HCT116 (cell line): ENCODE results near the gene DHRS7B.

ENCODE experiments used
- CEBPB ChIP-seq: IDR thresholded peaks from 2 replicates; pipeline ENCODE4 v1.6.1; 2012; ENCODE audit warnings: low read depth
- JUND ChIP-seq: IDR thresholded peaks from 2 replicates; pipeline ENCODE4 v1.6.1; 2012
- POLR2A ChIP-seq: IDR thresholded peaks from 2 replicates; pipeline ENCODE4 v1.7.0; 2011; ENCODE audit warnings: borderline replicate concordance; ENCODE audit not compliant: insufficient read depth, insufficient read length; ENCODE audit errors: extremely low read depth
- POLR2AphosphoS5 ChIP-seq: IDR thresholded peaks from 2 replicates; pipeline ENCODE4 v1.6.1; 2011; ENCODE audit warnings: mild to moderate bottlenecking, low read depth, low read length, moderate library complexity
- RAD21 ChIP-seq: IDR thresholded peaks from 2 replicates; pipeline ENCODE4 v1.6.1; 2012; ENCODE audit warnings: low read depth, mild to moderate bottlenecking
- SIN3A ChIP-seq: IDR thresholded peaks from 2 replicates; pipeline ENCODE4 v1.6.1; 2012; ENCODE audit warnings: low read depth
- SP1 ChIP-seq: IDR thresholded peaks from 2 replicates; pipeline ENCODE4 v1.6.1; 2012; ENCODE audit warnings: low read depth
- SRF ChIP-seq: IDR thresholded peaks from 2 replicates; pipeline ENCODE4 v1.6.1; 2012; ENCODE audit warnings: low read depth
- ZNF274 ChIP-seq: fragments of 200-500 bp; sonication (Bioruptor generic); IDR thresholded peaks from 2 replicates; pipeline ENCODE4 v1.6.1; 2014; ENCODE audit warnings: mild to moderate bottlenecking, low read depth, low read length, inconsistent platforms
- TF ChIP-seq, protein P1 (sequence below), 3 experiments: fragments of 200-600 bp in 1 of 3; sonication (generic) in 1 of 3; IDR thresholded peaks in 2 of 3; conservative IDR thresholded peaks in 1 of 3; 2 replicates each; pipeline ENCODE4 v1.5.1; 2012 to 2017; ENCODE audit warnings: low read depth in 2 of 3, low read length in 2 of 3, antibody characterized with exemption in 1 of 3, borderline replicate concordance in 1 of 3, control low read depth in 1 of 3, mild to moderate bottlenecking in 1 of 3, mixed read lengths in 1 of 3, mixed run types in 1 of 3, moderate library complexity in 1 of 3; ENCODE audit not compliant: insufficient read depth in 1 of 3
- TF ChIP-seq, protein P2 (sequence below): IDR thresholded peaks from 2 replicates; pipeline ENCODE4 v1.6.1; 2012
- TF ChIP-seq, protein P3 (sequence below): IDR thresholded peaks from 2 replicates; pipeline ENCODE4 v1.6.1; 2012
- TF ChIP-seq, protein P4 (sequence below): IDR thresholded peaks from 2 replicates; pipeline ENCODE4 v1.6.1; 2012; ENCODE audit warnings: low read depth

DNA sequence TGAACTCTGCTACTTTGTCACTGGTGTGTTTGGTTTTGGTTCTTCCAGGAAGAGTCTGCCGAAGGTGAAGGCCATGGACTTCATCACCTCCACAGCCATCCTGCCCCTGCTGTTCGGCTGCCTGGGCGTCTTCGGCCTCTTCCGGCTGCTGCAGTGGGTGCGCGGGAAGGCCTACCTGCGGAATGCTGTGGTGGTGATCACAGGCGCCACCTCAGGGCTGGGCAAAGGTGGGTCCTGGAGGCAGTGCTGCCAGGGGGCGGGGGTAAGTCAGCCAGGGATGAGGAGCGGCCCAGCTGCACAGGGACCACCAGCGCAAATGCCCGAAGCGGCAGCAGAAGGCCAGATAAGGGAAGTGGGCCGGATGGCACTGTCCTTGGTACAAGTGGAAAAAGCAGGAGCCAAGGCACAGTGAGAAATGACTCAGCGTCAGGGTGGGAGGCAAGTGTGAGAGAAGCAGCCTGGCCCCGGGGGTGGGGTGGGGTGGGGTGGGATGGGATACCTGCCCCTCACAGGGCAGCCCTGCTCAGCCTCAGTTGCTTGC, 45.3 kb downstream of the DHRS7B start:
- TF ChIP-seq SP1 (no peak), JUND (no peak), RAD21 (no peak), POLR2A (no peak), SRF (no peak), POLR2AphosphoS5 (no peak), ZNF274 (no peak), SIN3A (no peak), CEBPB (no peak)
- TF ChIP-seq, protein P1, sequence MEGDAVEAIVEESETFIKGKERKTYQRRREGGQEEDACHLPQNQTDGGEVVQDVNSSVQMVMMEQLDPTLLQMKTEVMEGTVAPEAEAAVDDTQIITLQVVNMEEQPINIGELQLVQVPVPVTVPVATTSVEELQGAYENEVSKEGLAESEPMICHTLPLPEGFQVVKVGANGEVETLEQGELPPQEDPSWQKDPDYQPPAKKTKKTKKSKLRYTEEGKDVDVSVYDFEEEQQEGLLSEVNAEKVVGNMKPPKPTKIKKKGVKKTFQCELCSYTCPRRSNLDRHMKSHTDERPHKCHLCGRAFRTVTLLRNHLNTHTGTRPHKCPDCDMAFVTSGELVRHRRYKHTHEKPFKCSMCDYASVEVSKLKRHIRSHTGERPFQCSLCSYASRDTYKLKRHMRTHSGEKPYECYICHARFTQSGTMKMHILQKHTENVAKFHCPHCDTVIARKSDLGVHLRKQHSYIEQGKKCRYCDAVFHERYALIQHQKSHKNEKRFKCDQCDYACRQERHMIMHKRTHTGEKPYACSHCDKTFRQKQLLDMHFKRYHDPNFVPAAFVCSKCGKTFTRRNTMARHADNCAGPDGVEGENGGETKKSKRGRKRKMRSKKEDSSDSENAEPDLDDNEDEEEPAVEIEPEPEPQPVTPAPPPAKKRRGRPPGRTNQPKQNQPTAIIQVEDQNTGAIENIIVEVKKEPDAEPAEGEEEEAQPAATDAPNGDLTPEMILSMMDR (IDR thresholded peaks at IDR 0.05 in 2 of 3, conservative IDR thresholded peaks at IDR 0.05 in 1 of 3; ENCODE audit: borderline replicate concordance in 1 of 3, insufficient read depth in 1 of 3, low read depth in 2 of 3, low read length in 2 of 3), result no peak
- TF ChIP-seq, protein P2, sequence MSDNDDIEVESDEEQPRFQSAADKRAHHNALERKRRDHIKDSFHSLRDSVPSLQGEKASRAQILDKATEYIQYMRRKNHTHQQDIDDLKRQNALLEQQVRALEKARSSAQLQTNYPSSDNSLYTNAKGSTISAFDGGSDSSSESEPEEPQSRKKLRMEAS, result no peak
- TF ChIP-seq, protein P3, sequence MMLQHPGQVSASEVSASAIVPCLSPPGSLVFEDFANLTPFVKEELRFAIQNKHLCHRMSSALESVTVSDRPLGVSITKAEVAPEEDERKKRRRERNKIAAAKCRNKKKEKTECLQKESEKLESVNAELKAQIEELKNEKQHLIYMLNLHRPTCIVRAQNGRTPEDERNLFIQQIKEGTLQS, result no peak
- TF ChIP-seq, protein P4, sequence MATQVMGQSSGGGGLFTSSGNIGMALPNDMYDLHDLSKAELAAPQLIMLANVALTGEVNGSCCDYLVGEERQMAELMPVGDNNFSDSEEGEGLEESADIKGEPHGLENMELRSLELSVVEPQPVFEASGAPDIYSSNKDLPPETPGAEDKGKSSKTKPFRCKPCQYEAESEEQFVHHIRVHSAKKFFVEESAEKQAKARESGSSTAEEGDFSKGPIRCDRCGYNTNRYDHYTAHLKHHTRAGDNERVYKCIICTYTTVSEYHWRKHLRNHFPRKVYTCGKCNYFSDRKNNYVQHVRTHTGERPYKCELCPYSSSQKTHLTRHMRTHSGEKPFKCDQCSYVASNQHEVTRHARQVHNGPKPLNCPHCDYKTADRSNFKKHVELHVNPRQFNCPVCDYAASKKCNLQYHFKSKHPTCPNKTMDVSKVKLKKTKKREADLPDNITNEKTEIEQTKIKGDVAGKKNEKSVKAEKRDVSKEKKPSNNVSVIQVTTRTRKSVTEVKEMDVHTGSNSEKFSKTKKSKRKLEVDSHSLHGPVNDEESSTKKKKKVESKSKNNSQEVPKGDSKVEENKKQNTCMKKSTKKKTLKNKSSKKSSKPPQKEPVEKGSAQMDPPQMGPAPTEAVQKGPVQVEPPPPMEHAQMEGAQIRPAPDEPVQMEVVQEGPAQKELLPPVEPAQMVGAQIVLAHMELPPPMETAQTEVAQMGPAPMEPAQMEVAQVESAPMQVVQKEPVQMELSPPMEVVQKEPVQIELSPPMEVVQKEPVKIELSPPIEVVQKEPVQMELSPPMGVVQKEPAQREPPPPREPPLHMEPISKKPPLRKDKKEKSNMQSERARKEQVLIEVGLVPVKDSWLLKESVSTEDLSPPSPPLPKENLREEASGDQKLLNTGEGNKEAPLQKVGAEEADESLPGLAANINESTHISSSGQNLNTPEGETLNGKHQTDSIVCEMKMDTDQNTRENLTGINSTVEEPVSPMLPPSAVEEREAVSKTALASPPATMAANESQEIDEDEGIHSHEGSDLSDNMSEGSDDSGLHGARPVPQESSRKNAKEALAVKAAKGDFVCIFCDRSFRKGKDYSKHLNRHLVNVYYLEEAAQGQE, result no peak
